Breast epithelium (tissue), 3 donors: ENCODE measurements around the gene SIRPA.

Experiments
- POLR2A ChIP-seq: fragments of 450-650 bp; IDR thresholded peaks from one replicate; pipeline ENCODE4 v1.6.1; 2016; ENCODE audit warnings: antibody characterized with exemption, mild to moderate bottlenecking, moderate library complexity
- POLR2AphosphoS5 ChIP-seq, 3 donors: sonication (generic); formaldehyde crosslinking; IDR thresholded peaks; one replicate each; pipeline ENCODE4 v1.6.1; 2017; ENCODE audit warnings: antibody characterized with exemption in 3 of 3
- TF ChIP-seq, protein P1 (sequence below), 3 donors: fragments of 450-650 bp; IDR thresholded peaks; one replicate each; pipeline ENCODE4 v1.5.1; 2016 to 2017; ENCODE audit warnings: antibody characterized with exemption in 3 of 3, mild to moderate bottlenecking in 3 of 3, moderate library complexity in 3 of 3

DNA sequence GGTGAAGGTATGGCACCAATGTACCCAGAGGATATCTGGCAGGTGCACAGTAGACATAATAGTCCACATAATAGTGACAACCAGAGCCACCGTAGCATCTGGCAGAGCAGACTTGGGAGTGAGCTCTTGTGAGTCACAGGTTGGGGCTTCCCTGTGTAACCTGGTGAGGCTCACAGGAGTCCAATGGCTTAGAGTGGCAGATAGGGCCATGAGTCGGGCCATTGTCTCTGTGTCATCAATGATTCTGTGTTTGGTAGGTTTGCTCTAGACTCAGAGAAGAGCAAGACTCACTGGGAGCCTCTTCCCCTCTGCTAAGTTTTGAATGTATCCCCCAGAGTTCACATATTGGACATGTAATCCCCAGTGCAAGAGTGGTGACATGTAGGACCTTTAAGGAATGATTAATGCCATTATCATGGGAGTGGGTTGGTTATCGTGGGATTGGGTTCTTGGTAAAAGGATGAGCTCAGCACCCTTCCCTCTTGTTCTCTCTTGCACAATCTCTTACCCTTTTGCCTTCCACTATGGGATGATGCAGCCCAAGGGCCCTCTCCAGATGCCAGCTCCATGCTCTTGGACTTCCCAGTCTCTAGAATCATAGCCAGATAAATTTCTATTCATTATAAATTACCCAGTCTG is 22.6 kb upstream of the SIRPA start:
- TF ChIP-seq, protein P1, sequence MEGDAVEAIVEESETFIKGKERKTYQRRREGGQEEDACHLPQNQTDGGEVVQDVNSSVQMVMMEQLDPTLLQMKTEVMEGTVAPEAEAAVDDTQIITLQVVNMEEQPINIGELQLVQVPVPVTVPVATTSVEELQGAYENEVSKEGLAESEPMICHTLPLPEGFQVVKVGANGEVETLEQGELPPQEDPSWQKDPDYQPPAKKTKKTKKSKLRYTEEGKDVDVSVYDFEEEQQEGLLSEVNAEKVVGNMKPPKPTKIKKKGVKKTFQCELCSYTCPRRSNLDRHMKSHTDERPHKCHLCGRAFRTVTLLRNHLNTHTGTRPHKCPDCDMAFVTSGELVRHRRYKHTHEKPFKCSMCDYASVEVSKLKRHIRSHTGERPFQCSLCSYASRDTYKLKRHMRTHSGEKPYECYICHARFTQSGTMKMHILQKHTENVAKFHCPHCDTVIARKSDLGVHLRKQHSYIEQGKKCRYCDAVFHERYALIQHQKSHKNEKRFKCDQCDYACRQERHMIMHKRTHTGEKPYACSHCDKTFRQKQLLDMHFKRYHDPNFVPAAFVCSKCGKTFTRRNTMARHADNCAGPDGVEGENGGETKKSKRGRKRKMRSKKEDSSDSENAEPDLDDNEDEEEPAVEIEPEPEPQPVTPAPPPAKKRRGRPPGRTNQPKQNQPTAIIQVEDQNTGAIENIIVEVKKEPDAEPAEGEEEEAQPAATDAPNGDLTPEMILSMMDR (IDR thresholded peaks at IDR 0.05): no peak
- no peak for TF ChIP-seq POLR2AphosphoS5 (IDR thresholded peaks at IDR 0.05)
- no peak for TF ChIP-seq POLR2A
